HepG2 (cell line): ENCODE results near the gene RABGAP1L.

Source experiments
- ARID2 ChIP-seq: sonication (generic); formaldehyde crosslinking; IDR thresholded peaks from 2 replicates; pipeline ENCODE4 v1.8.1; 2022; ENCODE audit warnings: mild to moderate bottlenecking, missing genetic modification reagents, borderline replicate concordance
- EZH2 ChIP-seq: conservative IDR thresholded peaks from 2 replicates; pipeline ENCODE4 v1.6.1; 2012; ENCODE audit warnings: mild to moderate bottlenecking, low read depth, low read length, moderate library complexity
- KDM1A ChIP-seq: IDR thresholded peaks from 2 replicates; pipeline ENCODE4 v1.6.1; 2016; ENCODE audit warnings: missing compliant biosample characterization
- NFRKB ChIP-seq: fragments of 450-650 bp; IDR thresholded peaks from 2 replicates; pipeline ENCODE4 v1.6.1; 2017
- POLR2A ChIP-seq, 2 experiments: IDR thresholded peaks; 2 replicates each; pipeline ENCODE4 v1.6.1; 2011; ENCODE audit warnings: low read depth in 2 of 2, low read length in 2 of 2, mild to moderate bottlenecking in 1 of 2, moderate library complexity in 1 of 2; ENCODE audit not compliant: insufficient read depth in 1 of 2
- POLR2AphosphoS5 ChIP-seq: IDR thresholded peaks from 2 replicates; pipeline ENCODE4 v1.6.1; 2012; ENCODE audit warnings: low read depth, low read length
- ZNF550 ChIP-seq: sonication (generic); formaldehyde crosslinking; IDR thresholded peaks from 2 replicates; pipeline ENCODE4 v1.4.0; 2020; ENCODE audit warnings: mild to moderate bottlenecking, missing genetic modification reagents, borderline replicate concordance
- TF ChIP-seq, protein P1 (sequence below): sonication (generic); formaldehyde crosslinking; IDR thresholded peaks from 2 replicates; pipeline ENCODE4 v1.5.0; 2020; ENCODE audit warnings: mild to moderate bottlenecking, missing genetic modification reagents, moderate library complexity

DNA sequence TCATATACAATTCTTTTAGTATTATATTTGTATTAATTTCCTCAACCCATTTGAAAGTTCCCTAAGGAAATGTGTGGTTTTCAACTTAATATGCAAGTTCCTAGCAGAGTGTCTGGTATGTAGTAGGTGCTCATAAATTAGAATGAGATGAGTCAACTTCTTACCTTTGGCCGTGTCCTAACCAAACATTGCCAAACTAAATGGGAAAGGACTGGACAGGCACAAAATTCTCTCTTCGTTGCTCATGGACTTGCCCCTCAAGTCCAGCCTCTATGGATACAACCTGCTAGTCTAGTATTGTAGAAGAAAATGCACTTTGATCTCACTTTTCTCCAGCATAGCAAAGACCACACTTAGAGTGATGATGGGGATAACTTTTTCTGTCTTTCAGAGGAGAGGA lies 875.5 kb downstream of the RABGAP1L start:
- TF ChIP-seq KDM1A (CRISPR knock-in tag) (no peak), ZNF550 (no peak), ARID2 (CRISPR knock-in tag) (no peak), NFRKB (no peak), POLR2AphosphoS5 (no peak), POLR2A (IDR thresholded peaks at IDR 0.05; ENCODE audit: insufficient read depth in 1 of 2, low read depth in 2 of 2, low read length in 2 of 2) (no peak), EZH2 (no peak)
- TF ChIP-seq, protein P1, sequence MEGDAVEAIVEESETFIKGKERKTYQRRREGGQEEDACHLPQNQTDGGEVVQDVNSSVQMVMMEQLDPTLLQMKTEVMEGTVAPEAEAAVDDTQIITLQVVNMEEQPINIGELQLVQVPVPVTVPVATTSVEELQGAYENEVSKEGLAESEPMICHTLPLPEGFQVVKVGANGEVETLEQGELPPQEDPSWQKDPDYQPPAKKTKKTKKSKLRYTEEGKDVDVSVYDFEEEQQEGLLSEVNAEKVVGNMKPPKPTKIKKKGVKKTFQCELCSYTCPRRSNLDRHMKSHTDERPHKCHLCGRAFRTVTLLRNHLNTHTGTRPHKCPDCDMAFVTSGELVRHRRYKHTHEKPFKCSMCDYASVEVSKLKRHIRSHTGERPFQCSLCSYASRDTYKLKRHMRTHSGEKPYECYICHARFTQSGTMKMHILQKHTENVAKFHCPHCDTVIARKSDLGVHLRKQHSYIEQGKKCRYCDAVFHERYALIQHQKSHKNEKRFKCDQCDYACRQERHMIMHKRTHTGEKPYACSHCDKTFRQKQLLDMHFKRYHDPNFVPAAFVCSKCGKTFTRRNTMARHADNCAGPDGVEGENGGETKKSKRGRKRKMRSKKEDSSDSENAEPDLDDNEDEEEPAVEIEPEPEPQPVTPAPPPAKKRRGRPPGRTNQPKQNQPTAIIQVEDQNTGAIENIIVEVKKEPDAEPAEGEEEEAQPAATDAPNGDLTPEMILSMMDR (CRISPR knock-in tag) = no peak
